GM06990 (cell line): ENCODE data around the gene ZFAND3.
A peak's percentile ranks its signal among the peaks of the same experiment; 100 is the strongest.

Experiments
- DNase-seq: peaks from one replicate; pipeline ENCODE4 v3.0.0-alpha.2; 2011; ENCODE audit not compliant: insufficient read length; ENCODE audit errors: extremely low read depth
- H3K27me3 ChIP-seq: replicated peaks from 2 replicates; pipeline ENCODE4 v1.6.0; 2011; ENCODE audit warnings: low read length; ENCODE audit not compliant: control insufficient read depth, insufficient read depth
- H3K36me3 ChIP-seq: 2 replicates; pipeline ENCODE4 v1.5.1; 2011; ENCODE audit warnings: low read length; ENCODE audit not compliant: control insufficient read depth, insufficient read depth
- H3K4me3 ChIP-seq: replicated peaks from 2 replicates; pipeline ENCODE4 v1.5.1; 2011; ENCODE audit warnings: low read depth, mild to moderate bottlenecking, control low read depth, low read length
- TF ChIP-seq, protein P1 (sequence below): IDR thresholded peaks from 2 replicates; pipeline ENCODE4 v1.5.1; 2011; ENCODE audit warnings: low read length, control low read depth, mild to moderate bottlenecking, inconsistent platforms; ENCODE audit not compliant: insufficient read depth, poor library complexity, severe bottlenecking

ZFAND3 gene

DNA sequence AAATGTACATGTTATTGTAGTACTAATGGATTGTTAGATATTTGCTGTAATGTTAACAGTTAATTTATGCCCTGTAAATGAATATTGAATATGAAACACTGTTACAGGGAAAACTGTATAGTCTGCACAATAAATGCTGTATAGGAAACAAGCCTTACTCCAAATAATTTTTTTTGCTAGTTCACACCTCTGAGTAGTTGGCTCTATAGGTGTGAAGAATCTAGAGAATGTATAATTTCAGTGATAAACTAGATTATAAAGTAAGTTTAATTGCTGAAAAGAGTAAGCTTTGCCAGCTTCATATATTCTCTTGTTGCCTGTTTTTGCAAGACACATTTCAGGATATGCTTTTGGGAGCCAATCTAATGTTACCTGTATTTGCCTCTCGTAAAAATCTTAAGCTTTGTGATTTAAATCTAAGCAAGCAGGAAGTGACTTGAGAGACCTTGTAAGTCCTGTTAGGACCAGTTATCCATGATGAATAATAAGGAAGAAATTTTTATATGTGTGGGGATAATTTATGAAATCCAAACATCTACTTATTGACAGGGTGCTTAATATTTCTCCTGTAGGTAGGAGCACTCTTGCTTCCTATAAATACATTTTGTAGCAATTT lies 232.4 kb downstream of the ZFAND3 start:
- H3K36me3 ChIP-seq: no peaks in the 10 kb centered on the region
- DNase-seq: no peak
- H3K27me3 ChIP-seq: no peaks in the 10 kb centered on the region
- TF ChIP-seq, protein P1, sequence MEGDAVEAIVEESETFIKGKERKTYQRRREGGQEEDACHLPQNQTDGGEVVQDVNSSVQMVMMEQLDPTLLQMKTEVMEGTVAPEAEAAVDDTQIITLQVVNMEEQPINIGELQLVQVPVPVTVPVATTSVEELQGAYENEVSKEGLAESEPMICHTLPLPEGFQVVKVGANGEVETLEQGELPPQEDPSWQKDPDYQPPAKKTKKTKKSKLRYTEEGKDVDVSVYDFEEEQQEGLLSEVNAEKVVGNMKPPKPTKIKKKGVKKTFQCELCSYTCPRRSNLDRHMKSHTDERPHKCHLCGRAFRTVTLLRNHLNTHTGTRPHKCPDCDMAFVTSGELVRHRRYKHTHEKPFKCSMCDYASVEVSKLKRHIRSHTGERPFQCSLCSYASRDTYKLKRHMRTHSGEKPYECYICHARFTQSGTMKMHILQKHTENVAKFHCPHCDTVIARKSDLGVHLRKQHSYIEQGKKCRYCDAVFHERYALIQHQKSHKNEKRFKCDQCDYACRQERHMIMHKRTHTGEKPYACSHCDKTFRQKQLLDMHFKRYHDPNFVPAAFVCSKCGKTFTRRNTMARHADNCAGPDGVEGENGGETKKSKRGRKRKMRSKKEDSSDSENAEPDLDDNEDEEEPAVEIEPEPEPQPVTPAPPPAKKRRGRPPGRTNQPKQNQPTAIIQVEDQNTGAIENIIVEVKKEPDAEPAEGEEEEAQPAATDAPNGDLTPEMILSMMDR: no peak
- no peak overlapping the region for H3K4me3 ChIP-seq

DNA sequence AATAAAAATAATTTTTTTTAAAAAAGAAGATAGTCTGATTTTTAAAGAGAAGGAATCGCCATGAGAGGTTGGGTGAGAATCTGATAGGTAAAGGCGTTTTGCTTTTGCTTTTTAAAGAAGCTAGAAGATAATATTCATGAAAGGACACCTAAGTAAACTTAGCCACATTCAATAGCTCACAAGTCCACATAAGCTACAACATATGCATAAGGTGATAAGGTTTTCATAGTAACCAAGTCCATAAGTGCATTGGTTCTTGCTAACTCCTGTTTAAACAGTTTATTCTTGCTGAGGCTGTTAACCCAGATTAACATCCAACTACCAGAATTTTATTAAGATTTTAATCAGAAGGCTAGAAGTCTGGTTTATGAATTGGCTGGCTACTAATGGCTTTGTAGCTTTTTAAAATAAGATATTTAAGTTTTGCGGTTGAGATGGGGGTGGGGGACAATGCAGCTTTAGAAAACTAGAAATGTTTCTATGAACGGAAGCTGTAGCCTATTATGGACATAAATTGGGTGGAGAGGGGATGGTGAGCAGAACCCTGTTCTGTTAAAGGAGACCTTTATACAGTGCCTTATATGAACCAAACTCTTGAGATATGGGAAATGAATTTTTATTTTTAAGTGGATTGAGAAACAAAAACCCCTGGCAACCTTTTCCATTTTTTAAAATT lies 235.1 kb downstream of the ZFAND3 start:
- no peaks in the 10 kb centered on the region for H3K27me3 ChIP-seq
- DNase-seq: no peak
- H3K4me3 ChIP-seq: no peak overlapping the region
- no peaks in the 10 kb centered on the region for H3K36me3 ChIP-seq
- TF ChIP-seq, protein P1: no peak

DNA sequence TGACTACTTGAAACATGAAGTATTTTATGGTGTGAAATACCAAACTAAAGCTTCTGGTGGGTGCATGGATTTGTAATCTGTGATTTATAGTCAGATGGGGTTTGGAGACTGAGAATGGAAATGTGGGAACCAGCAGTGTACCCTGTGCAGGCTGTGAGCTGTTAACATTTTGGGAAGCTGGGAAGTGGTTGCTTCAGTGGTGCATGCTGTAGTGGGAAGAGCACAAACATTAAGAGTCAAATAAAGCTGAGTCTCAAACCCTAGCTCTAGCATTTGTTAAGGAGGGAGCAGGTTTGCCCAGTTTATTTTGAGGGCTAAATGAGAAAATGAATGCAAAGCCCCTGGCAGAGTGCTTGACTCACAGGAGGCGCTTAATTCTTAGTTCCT lies 235.7 kb downstream of the ZFAND3 start:
- H3K36me3 ChIP-seq: no peaks in the 10 kb centered on the region
- no peaks in the 10 kb centered on the region for H3K27me3 ChIP-seq
- TF ChIP-seq, protein P1: no peak
- DNase-seq: no peak
- H3K4me3 ChIP-seq: no peak overlapping the region

DNA sequence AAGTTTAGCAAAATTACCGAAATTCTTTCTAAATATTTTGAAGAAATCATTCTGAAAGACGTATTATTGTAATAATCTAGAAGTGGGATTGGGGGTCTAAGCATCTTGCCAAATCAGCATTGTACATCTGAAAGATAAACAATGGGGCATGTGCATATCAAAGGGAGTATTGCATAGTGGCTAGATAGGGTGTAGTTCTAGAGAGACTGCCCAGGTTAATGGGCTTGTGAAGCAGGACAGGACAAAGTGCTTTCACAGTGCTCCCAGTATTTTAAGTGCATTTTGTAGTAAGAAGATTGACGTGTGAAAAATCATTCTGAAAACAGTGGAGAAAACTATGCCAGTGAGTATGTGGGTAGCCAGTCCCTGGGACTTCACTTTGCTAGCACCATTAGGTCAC lies 236.8 kb downstream of the ZFAND3 start:
- TF ChIP-seq, protein P1: no peak
- no peak for DNase-seq
- Histone ChIP-seq H3K36me3 (no peaks in the 10 kb centered on the region), H3K4me3 (no peak overlapping the region), H3K27me3 (no peaks in the 10 kb centered on the region)

DNA sequence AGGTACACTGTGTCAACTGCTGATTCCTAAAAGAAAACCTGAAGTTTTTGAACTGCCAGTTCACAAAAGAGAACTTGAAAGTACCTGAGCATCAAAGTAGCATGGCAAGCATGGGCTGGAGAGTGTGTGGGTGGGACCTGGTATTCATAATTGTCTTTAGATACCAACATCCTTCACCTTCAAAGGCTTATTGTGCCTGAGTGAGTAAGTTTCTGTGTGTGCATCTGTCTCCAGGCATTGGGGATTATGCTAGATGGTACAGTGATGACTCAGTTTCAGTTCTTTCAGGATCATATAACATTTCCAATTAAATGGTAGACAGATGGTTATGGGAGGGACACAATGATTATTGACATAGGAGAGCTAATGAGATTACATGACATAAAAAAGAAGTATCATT lies 238.5 kb downstream of the ZFAND3 start:
- TF ChIP-seq, protein P1: no peak
- Histone ChIP-seq H3K27me3 (no peaks in the 10 kb centered on the region), H3K4me3 (no peak overlapping the region), H3K36me3 (peaks cover 5% of the 10 kb centered on the region)
- DNase-seq: peak; percentile 38

DNA sequence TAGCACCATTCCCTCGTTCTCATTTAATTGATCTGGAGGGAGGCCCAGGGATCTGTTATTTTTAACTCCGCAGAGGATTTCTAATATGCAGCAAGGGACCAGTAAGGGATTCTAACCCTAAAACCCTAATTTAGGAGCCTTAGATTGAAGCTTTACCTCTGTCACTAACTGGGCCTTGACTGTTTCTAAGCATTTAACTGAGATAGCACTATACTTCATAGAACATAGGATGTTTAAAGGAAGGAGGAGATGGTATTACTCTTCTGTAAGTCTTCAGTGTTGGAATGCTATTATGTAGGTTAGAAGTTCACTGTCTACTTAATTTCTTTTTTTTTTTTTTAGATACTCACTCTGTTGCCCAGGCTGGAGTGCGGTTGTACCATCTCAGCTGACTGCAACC lies 242.5 kb downstream of the ZFAND3 start:
- Histone ChIP-seq H3K36me3 (peaks cover 8% of the 10 kb centered on the region), H3K27me3 (no peaks in the 10 kb centered on the region), H3K4me3 (no peak overlapping the region)
- DNase-seq: no peak
- TF ChIP-seq, protein P1: no peak
